CD4-positive, alpha-beta memory T cell (primary cell): ENCODE data around the gene ARFGAP3. TPM values are rescaled to one million over a fixed set of nuclear protein-coding genes. Genes with fewer than 3 reads are reported as not detected.
"Not testable (repeated sequence)": the region's sequence is repeated elsewhere in the genome, so short reads cannot be mapped to it uniquely, and the experiment has no call there.

ENCODE experiments used
- CTCF ChIA-PET: fragments of 350-600 bp; sonication (Branson Sonifier 250); formaldehyde crosslinking; loops from one replicate; lab custom pipeline; 2021; ENCODE audit warnings: inconsistent platforms; ENCODE audit not compliant: partially characterized antibody; lab: Charles Lee
- POLR2A ChIA-PET: fragments of 350-600 bp; sonication (Branson Sonifier 250); formaldehyde crosslinking; loops from one replicate; lab custom pipeline; 2021; ENCODE audit not compliant: partially characterized antibody; lab: Charles Lee
- DNase-seq, 5 donors: peaks; one replicate each; pipeline versions ENCODE4 v3.0.0 to v3.0.0-alpha.2; 2020 to 2022; ENCODE audit warnings: mixed read lengths in 1 of 5
- H3K27ac ChIP-seq: one replicate; pipeline ENCODE4 v1.7.0; 2013; ENCODE audit warnings: low read depth, low read length
- H3K27me3 ChIP-seq: 2 replicates; pipeline ENCODE4 v1.7.0; 2013; ENCODE audit warnings: mild to moderate bottlenecking, low read length, moderate library complexity; ENCODE audit not compliant: insufficient read depth
- H3K36me3 ChIP-seq: 2 replicates; pipeline ENCODE4 v1.7.0; 2013; ENCODE audit warnings: mild to moderate bottlenecking, low read length, moderate library complexity; ENCODE audit not compliant: insufficient read depth
- H3K4me1 ChIP-seq: 2 replicates; pipeline ENCODE4 v1.7.0; 2013; ENCODE audit warnings: mild to moderate bottlenecking, low read length, moderate library complexity; ENCODE audit not compliant: insufficient read depth
- H3K4me3 ChIP-seq, 2 donors: one replicate each; pipeline ENCODE4 v1.7.0; 2013; ENCODE audit warnings: low read length in 2 of 2, mild to moderate bottlenecking in 1 of 2
- H3K9me3 ChIP-seq, 2 donors: one replicate each; pipeline ENCODE4 v1.7.0; 2013; ENCODE audit warnings: low read length in 2 of 2, control low read depth in 1 of 2; ENCODE audit not compliant: control insufficient read depth in 1 of 2
- H3K27ac Mint-ChIP-seq, 7 donors: one replicate each; pipeline ENCODE4 v1.8.0; 2020 to 2021; ENCODE audit warnings: mixed read lengths in 7 of 7, mild to moderate bottlenecking in 6 of 7, inconsistent platforms in 3 of 7, moderate library complexity in 3 of 7
- H3K27me3 Mint-ChIP-seq, 2 donors: one replicate each; pipeline ENCODE4 v1.8.0; 2020 to 2021; ENCODE audit warnings: mixed read lengths in 2 of 2
- H3K36me3 Mint-ChIP-seq, 2 donors: one replicate each; pipeline ENCODE4 v1.8.0; 2020 to 2021; ENCODE audit warnings: mixed read lengths in 2 of 2, inconsistent platforms in 1 of 2, mild to moderate bottlenecking in 1 of 2
- H3K4me1 Mint-ChIP-seq, 4 donors: one replicate each; pipeline ENCODE4 v1.8.0; 2020 to 2021; ENCODE audit warnings: mixed read lengths in 4 of 4, mild to moderate bottlenecking in 1 of 4
- H3K4me3 Mint-ChIP-seq, 8 donors: one replicate each; pipeline ENCODE4 v1.8.0; 2020 to 2021; ENCODE audit warnings: mixed read lengths in 8 of 8, mild to moderate bottlenecking in 7 of 8, moderate library complexity in 6 of 8, inconsistent platforms in 3 of 8
- H3K9me3 Mint-ChIP-seq, 8 donors: one replicate each; pipeline ENCODE4 v1.8.0; 2020 to 2021; ENCODE audit warnings: mixed read lengths in 8 of 8, mild to moderate bottlenecking in 5 of 8, inconsistent platforms in 3 of 8, moderate library complexity in 1 of 8
- intact Hi-C: fragments of 100-400 bp; cut with micrococcal nuclease; formaldehyde crosslinking; loops from one replicate; pipeline ENCODE4 v1.15.1; 2023
- polyA plus RNA-seq, 2 donors: library from polyadenylated mRNA; unstranded; fragments of 300-500 nt; fragmentation: Illumina TruSeq; gene quantifications; one replicate each; pipeline ENCODE4 v1.2.3, GENCODE V29; 2021
- total RNA-seq, 2 experiments: library from RNA; stranded (reverse); gene quantifications; one replicate each; pipeline ENCODE4 v1.2.3, GENCODE V29; 2021

Gene ARFGAP3
- total and polyA plus RNA-seq, 4 experiments from 2014 or later, result 38.4 to 49.0 (median 45.2) TPM

- H3K4me3 Mint-ChIP-seq, result no peak overlapping the region
- CTCF ChIA-PET, result no interaction called here
- H3K36me3 Mint-ChIP-seq, result no peaks in the 10 kb centered on the region
- Histone ChIP-seq H3K36me3 (no peaks in the 10 kb centered on the region), H3K27me3 (no peaks in the 10 kb centered on the region), H3K9me3 (no peaks in the 10 kb centered on the region), H3K4me1 (no peaks in the 10 kb centered on the region), H3K27ac (no peak overlapping the region), H3K4me3 (no peak overlapping the region)
- H3K9me3 Mint-ChIP-seq, result no peaks in the 10 kb centered on the region
- intact Hi-C loops, result no loop called here
- no peak for DNase-seq
- no peaks in the 10 kb centered on the region for H3K4me1 Mint-ChIP-seq
- POLR2A ChIA-PET, result no interaction called here
- no peak overlapping the region for H3K27ac Mint-ChIP-seq
- peaks cover 0 to 7% of the 10 kb centered on the region in 2 donors for H3K27me3 Mint-ChIP-seq
Observed at GRCh38 chr22:42754658-42755057, 102.4 kb downstream of the ARFGAP3 start.

- no peaks in the 10 kb centered on the region for H3K9me3 Mint-ChIP-seq
- H3K27me3 ChIP-seq, result no peaks in the 10 kb centered on the region
- no peak overlapping the region for H3K27ac ChIP-seq
- H3K4me3 ChIP-seq, result no peak overlapping the region
- H3K4me3 Mint-ChIP-seq, result no peak overlapping the region
- no peaks in the 10 kb centered on the region for H3K36me3 Mint-ChIP-seq
- H3K4me1 Mint-ChIP-seq, result no peaks in the 10 kb centered on the region
- H3K36me3 ChIP-seq, result no peaks in the 10 kb centered on the region
- H3K4me1 ChIP-seq, result no peaks in the 10 kb centered on the region
- CTCF ChIA-PET, result no interaction called here
- no peak overlapping the region for H3K27ac Mint-ChIP-seq
- DNase-seq, result no peak
- H3K27me3 Mint-ChIP-seq, result peaks cover 0 to 7% of the 10 kb centered on the region in 2 donors
- H3K9me3 ChIP-seq, result no peaks in the 10 kb centered on the region
- POLR2A ChIA-PET, result no interaction called here
- intact Hi-C loops, result no loop called here
Observed at GRCh38 chr22:42752912-42753311, 104.2 kb downstream of the ARFGAP3 start.

GRCh38 chr22:42752230-42752746 is 104.8 kb downstream of the ARFGAP3 start:
- H3K27me3 ChIP-seq, result no peaks in the 10 kb centered on the region
- no peaks in the 10 kb centered on the region for H3K4me1 Mint-ChIP-seq
- H3K9me3 Mint-ChIP-seq, result no peaks in the 10 kb centered on the region
- no peak overlapping the region for H3K4me3 Mint-ChIP-seq
- DNase-seq, result no peak
- no peaks in the 10 kb centered on the region for H3K36me3 ChIP-seq
- no peaks in the 10 kb centered on the region for H3K36me3 Mint-ChIP-seq
- H3K27me3 Mint-ChIP-seq, result peaks cover under 1 to 4% of the 10 kb centered on the region in 2 donors
- CTCF ChIA-PET, result no interaction called here
- no peak overlapping the region for H3K27ac ChIP-seq
- POLR2A ChIA-PET, result no interaction called here
- intact Hi-C loops, result no loop called here
- H3K9me3 ChIP-seq, result no peaks in the 10 kb centered on the region
- no peaks in the 10 kb centered on the region for H3K4me1 ChIP-seq
- H3K27ac Mint-ChIP-seq, result no peak overlapping the region
- H3K4me3 ChIP-seq, result no peak overlapping the region

- intact Hi-C loops, H3K4me3 Mint-ChIP-seq, H3K9me3 ChIP-seq, H3K9me3 Mint-ChIP-seq, CTCF ChIA-PET, H3K36me3 Mint-ChIP-seq, H3K27me3 ChIP-seq, H3K36me3 ChIP-seq, H3K4me1 ChIP-seq, H3K4me1 Mint-ChIP-seq, H3K27me3 Mint-ChIP-seq, POLR2A ChIA-PET, H3K4me3 ChIP-seq, DNase-seq, H3K27ac ChIP-seq, H3K27ac Mint-ChIP-seq: not testable (repeated sequence)
Observed at GRCh38 chr22:42750421-42750820, 106.7 kb downstream of the ARFGAP3 start.

GRCh38 chr22:42747701-42748513 is 109.2 kb downstream of the ARFGAP3 start:
- intact Hi-C loops, result no loop called here
- ChIA-PET POLR2A (no interaction called here), CTCF (no interaction called here)
- H3K9me3 Mint-ChIP-seq, result no peaks in the 10 kb centered on the region
- Histone ChIP-seq H3K9me3 (no peaks in the 10 kb centered on the region), H3K27ac (no peak overlapping the region), H3K4me1 (no peaks in the 10 kb centered on the region), H3K4me3 (no peak overlapping the region), H3K27me3 (no peaks in the 10 kb centered on the region), H3K36me3 (no peaks in the 10 kb centered on the region)
- H3K27ac Mint-ChIP-seq, result no peak overlapping the region
- no peaks in the 10 kb centered on the region for H3K36me3 Mint-ChIP-seq
- H3K4me3 Mint-ChIP-seq, result no peak overlapping the region
- H3K27me3 Mint-ChIP-seq, result peaks cover 2 to 7% of the 10 kb centered on the region in 2 donors
- no peaks in the 10 kb centered on the region for H3K4me1 Mint-ChIP-seq
- no peak for DNase-seq

Other genes with a start within 250 kb of the ARFGAP3 start
- 10 to 100 TPM; 80.6 to 82.3 TPM for gene POLDIP3, start 242.4 kb downstream of the ARFGAP3 start, total RNA-seq
- 10 to 100 TPM; 66.1 to 74.9 TPM for gene POLDIP3, start 242.4 kb downstream of the ARFGAP3 start, polyA plus RNA-seq
- 1 to 10 TPM; 1.9 to 2.1 TPM for gene ATP5MGL, start 216.7 kb downstream of the ARFGAP3 start, total RNA-seq
- under 1 TPM in 1 of 2 donors, not detected in 1; 0.78 TPM for gene ATP5MGL, start 216.7 kb downstream of the ARFGAP3 start, polyA plus RNA-seq
- gene CYB5R3, start 207.9 kb downstream of the ARFGAP3 start, total RNA-seq, result 10 to 100 TPM; 42.7 to 43.2 TPM
- 10 to 100 TPM; 46.4 to 91.1 TPM for gene CYB5R3, start 207.9 kb downstream of the ARFGAP3 start, polyA plus RNA-seq
- under 1 TPM in 1 of 2 experiments, not detected in 1; 0.15 TPM for gene A4GALT, start 136.4 kb downstream of the ARFGAP3 start, total RNA-seq
- gene A4GALT, start 136.4 kb downstream of the ARFGAP3 start, polyA plus RNA-seq, result not detected
- gene PACSIN2, start 157.9 kb upstream of the ARFGAP3 start, total RNA-seq, result 10 to 100 TPM; 54.5 to 55.0 TPM
- gene PACSIN2, start 157.9 kb upstream of the ARFGAP3 start, polyA plus RNA-seq, result 10 to 100 TPM; 24.6 to 35.9 TPM
- gene TTLL1, start 232.1 kb upstream of the ARFGAP3 start, total RNA-seq, result 1 to 10 TPM; 6.4 to 7.8 TPM
- 10 to 100 TPM; 10.1 to 15.6 TPM for gene TTLL1, start 232.1 kb upstream of the ARFGAP3 start, polyA plus RNA-seq